GM20431 (cell line): ENCODE data around the gene RHNO1.
"Not testable (repeated sequence)": the region's sequence is repeated elsewhere in the genome, so short reads cannot be mapped to it uniquely, and the experiment has no call there.

Experiments used
- in situ Hi-C: fragments of 300-500 bp; cut with MseI, MboI; formaldehyde crosslinking; loops from one replicate; pipeline ENCODE4 v1.15.0; 2020; ENCODE audit warnings: low sequenced_read_pairs; ENCODE audit not compliant: unreplicated experiment

Gene RHNO1

DNA sequence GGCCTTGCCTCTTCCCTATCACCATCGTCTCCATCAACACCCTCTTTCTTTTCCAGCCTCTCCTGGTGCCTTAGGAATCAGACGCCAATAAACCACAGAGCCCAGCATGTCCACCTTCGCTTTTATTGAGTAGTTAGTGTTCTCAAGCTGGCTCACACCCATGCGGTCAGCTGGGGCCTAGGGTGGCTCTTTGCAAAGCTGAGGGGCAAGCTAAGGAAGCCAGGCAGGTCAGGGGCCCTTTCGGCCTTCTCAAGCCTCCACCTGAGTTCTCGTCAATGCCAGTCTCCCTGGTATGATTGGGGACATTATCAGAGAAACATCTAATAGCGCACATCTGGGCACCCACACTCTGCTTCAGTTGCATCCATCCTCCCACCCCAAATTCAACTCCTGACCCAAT is 19.4 kb upstream of the RHNO1 start:
- in situ Hi-C loops: no loop called here

- in situ Hi-C loops: no loop called here
Measured at GRCh38 chr12:2858334-2858733, 18.7 kb upstream of the RHNO1 start.

GRCh38 chr12:2858944-2859421 is 18.0 kb upstream of the RHNO1 start:
- in situ Hi-C loops: no loop called here

DNA sequence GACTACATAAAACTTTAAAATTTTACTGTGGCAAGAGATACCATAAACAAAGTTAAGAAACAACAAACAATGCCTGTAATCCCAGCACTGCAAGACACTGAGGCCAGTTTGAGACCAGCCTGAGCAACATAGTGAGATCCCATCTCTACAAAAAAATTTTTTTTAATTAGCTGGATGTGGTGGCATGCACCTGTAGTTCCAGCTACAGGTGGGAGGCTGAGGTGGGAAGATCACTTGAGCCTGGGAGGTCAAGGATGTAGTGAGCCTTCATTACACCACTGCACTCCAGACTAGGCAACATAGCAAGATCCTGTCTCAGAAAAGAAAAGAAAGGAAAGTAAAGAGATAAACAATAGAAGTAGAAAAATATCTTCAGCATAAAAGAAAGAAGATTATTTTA is 16.9 kb upstream of the RHNO1 start:
- in situ Hi-C loops: no loop called here

DNA sequence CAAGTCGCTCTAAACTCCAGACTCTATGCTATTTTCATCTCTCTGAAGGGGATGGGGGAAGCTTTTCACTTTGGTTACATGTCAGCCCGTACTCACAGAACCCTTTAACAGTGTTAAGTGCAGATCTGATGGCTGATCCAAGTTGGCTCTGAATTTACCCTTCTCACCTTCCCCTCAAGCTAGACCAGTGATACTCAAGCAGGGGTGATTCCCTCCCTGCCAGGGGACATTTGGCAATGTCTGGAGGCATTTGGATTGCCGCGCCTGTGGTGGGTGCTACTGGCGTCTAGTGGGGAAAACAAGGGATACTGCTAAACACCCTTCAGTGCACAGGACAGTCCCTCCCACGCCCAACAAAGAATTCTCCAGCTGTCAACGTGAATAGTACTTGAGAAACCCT is 14.1 kb upstream of the RHNO1 start:
- in situ Hi-C loops: no loop called here

DNA sequence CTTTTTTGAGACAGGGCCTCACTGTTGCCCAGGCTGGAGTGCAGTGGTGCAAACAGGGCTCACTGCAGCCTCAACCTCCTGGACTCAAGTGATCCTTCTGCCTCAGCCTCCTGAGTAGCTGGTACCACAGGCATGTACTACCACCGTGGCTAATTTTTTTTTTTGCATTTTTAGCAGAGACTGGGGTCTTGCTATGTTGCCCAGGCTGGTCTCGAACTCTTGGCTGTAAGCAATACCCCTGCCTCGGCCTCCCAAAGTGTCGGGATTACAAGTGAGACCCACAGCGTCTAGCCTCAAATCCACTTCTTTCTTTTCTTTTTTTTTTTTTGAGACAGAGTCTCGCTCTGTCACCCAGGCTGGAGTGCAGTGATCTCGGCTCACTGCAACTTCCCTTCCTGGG is 13.6 kb upstream of the RHNO1 start:
- in situ Hi-C loops: not testable (repeated sequence)

DNA sequence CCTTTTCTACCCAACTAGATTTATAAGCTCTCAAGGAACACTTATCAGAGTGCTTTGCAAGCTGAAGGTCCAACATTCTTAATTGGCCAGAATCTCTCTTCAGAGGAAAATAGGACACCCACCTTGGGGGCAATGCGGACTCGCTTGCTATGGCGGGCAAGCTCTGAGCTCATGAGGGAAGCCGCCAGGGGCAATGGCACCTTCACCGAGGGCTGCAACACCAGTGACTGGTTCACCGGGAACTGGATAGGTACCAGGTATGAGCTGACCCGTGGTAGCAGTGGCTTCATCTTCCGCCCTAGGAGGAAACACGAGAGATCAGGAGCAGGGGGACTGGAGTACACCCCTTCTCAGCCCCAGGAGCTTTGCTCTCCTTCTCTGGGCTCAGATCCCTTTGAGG is 12.8 kb upstream of the RHNO1 start:
- in situ Hi-C loops: no loop called here

GRCh38 chr12:2868986-2869632 is 7.9 kb upstream of the RHNO1 start:
- in situ Hi-C loops: not testable (repeated sequence)

DNA sequence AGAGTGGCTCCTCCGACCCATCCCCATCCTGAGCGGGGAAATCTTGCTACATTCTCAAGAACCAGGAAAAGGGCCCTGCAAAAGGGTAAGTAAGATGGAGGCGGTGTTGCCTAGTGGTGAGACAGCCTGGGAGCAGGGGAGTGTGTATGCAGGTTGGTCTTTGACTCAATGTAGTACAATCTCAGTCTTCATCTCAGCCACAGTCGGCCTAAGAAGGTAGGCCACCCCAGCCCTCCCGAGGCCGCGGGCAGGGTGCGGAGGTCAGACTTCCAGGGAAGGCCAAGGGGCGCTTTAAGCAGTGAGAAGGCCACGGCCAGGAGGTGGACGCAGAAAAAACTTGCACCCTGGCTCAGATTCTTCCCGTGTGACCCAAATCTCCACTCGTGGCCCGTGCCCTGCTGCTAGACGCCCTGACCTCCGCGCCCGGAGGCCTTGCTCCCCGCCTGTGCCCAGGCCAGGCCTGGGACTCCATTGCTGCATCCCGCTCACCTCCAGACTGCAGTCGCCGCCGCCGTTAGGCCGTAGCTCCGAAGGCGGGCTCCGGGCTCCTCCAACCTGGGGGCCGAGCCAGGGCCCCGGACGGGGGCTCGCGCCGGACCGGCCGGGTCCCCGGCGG is 484 bp upstream of the RHNO1 start:
- in situ Hi-C loops: no loop called here

GRCh38 chr12:2877953-2878732 is 1.1 kb downstream of the RHNO1 start:
- in situ Hi-C loops: no loop called here

DNA sequence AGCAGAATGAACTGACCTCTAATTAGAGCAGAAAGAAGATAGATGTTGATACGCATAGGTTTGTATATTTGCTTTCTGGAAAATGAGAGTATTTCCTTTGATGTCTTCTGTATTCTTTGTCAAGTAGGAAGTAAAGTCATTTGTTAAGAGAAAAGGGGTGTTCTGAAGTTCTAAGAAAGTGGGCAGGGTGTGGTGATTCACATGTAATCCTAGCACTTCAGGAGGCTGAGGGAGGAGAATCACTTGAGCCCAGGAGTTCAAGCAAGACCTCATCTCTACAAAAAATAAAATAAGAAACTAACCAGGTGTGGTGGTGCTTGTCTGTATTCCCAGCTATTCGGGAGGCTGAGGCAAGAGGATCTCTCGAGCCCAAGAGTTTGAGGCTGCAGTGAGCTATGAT is 2.8 kb downstream of the RHNO1 start:
- in situ Hi-C loops: no loop called here

DNA sequence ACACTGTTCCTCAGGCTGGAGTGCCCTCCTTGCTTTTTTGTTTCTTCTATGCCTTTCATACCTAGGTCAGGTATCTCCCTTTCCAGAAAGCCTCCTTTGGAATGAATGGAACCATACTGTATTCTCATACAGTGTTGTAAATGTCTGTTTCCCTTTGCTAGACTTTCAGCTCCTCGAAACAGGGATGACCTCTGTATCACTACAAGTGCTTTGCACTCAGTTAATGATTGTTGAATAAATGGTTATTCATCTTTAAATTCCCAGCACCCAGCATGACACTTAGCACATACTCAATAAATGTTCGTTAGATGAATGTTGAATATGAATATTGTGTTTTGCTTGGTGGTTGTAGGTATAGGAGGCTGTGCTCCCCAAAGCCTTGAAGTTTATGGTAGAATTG is 7.8 kb downstream of the RHNO1 start:
- in situ Hi-C loops: no loop called here

GRCh38 chr12:2886768-2887450 is 9.9 kb downstream of the RHNO1 start:
- in situ Hi-C loops: no loop called here

GRCh38 chr12:2890001-2890387 is 13.0 kb downstream of the RHNO1 start:
- in situ Hi-C loops: no loop called here

DNA sequence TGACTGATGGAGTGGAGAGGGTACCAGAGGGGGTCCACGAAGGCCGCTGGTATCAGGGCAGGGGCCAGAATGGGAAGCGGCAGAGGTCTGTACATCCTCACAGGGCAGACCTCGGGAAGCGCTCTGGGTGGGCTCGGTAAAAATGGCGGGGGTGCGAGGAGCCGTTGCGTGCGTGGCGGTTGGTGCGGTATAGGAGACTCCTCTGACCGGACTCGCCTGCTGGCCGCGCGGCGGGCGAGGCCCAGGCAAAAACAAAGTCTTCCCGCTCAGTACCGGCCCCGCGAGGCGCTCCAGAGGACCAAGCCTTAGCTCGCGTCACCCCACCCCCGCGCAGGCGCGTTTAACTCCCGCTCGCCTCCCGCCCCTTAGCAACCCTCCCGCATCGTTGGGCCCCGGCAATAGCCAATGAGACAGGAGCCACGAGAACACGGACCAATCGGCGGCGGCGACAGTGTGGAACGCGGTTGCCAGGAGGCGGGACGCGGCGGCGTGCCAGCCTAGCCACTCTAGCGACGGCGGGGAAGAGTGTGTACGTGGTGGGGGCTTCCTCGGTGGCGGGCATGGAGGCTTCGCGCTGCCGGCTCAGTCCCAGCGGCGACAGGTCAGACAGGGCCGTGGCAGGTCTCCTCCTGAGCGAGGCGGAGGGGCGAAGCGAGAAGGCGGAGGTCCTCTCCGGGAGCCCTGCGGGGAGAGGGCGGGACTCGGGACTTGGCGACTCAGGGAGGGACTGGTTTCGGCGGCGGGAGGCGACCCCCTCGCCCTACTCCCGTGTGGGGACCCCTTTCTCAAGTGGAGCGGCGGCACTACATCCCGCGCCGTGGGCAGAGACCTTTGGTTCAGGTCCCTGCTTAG is 13.6 kb downstream of the RHNO1 start, which contains the start of gene TULP3:
Gene TULP3, plus strand, starts transcription at position 504 of the 852 bp plus-strand sequence. Its CDS starts 57 bp downstream, at position 561.
- in situ Hi-C loops: no loop called here

GRCh38 chr12:2891240-2892053 is 14.4 kb downstream of the RHNO1 start:
- in situ Hi-C loops: no loop called here

DNA sequence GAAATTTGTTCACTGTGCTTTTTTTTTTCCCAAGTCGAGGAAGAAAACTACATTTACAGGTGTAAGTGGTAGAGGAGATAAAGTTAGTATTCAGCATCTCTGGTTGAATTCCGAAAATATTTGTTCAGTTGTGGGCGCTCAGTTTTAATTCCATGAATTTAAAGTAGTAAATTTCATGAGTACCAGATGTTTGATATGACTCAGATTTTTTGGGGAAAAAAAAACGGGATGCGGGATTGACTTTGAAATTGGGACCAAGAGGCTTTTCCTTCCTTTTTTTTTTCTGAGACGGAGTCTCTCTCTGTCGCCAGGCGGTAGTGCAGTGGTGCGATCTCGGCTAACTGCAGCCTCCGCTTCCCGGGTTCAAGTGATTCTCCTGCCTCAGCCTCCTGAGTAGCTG is 15.2 kb downstream of the RHNO1 start:
- in situ Hi-C loops: no loop called here

DNA sequence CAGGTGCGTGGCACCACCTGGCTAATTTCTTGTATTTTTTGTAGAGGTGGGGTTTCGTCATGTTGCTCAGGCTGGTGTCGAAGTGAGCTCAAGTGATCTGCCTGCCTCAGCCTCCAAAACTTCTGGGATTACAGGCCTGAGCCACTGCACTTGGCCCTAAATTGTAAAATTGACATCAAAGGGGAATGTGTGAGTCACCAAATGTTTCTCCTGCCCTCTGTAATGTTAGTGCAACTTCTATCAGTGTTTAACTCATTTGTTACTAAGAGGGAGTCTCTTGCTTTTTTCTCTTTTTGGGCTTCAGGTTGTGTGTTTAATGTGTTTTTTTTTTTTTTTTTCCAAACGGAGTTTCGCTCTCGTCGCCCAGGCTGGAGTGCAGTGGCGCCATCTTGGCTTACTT is 16.0 kb downstream of the RHNO1 start:
- in situ Hi-C loops: no loop called here

- in situ Hi-C loops: no loop called here
Measured at GRCh38 chr12:2895051-2895451, 18.0 kb downstream of the RHNO1 start.
